Naive thymus-derived CD4-positive, alpha-beta T cell (primary cell): ENCODE data around the gene CAMTA1. TPM values are rescaled to one million over a fixed set of nuclear protein-coding genes. Genes with fewer than 3 reads are reported as not detected.

Experiments
- ATAC-seq: fragments of 150-1000 bp; cut with Tn5 transposase; 2 replicates; pipeline ENCODE4 v1.10.0; 2021; ENCODE audit warnings: mild to moderate bottlenecking, moderate library complexity
- CTCF ChIA-PET: fragments of 350-600 bp; sonication (Branson Sonifier 250); formaldehyde crosslinking; loops from one replicate; lab custom pipeline; 2021; ENCODE audit warnings: antibody characterized with exemption; lab: Charles Lee
- POLR2A ChIA-PET: fragments of 350-600 bp; sonication (Branson Sonifier 250); formaldehyde crosslinking; loops from one replicate; lab custom pipeline; 2021; ENCODE audit warnings: antibody characterized with exemption, inconsistent platforms; lab: Charles Lee
- DNase-seq, 9 donors: peaks; one replicate each; pipeline versions ENCODE4 v3.0.0 to v3.0.0-alpha.2; 2020 to 2022; ENCODE audit warnings: mixed read lengths in 1 of 9
- H3K27ac ChIP-seq: one replicate; pipeline ENCODE4 v1.7.0; 2013; ENCODE audit warnings: mild to moderate bottlenecking, low read depth, low read length, moderate library complexity
- H3K27me3 ChIP-seq, 2 donors: one replicate each; pipeline ENCODE4 v1.7.0; 2013; ENCODE audit warnings: low read length in 2 of 2, mild to moderate bottlenecking in 2 of 2, moderate library complexity in 2 of 2; ENCODE audit not compliant: control insufficient read depth in 2 of 2, insufficient read depth in 2 of 2
- H3K36me3 ChIP-seq, 3 experiments: 1 replicate in 2 of 3; 2 replicates in 1 of 3; pipeline ENCODE4 v1.7.0; 2013; ENCODE audit warnings: low read length in 3 of 3, mild to moderate bottlenecking in 3 of 3, moderate library complexity in 1 of 3; ENCODE audit not compliant: insufficient read depth in 3 of 3, control insufficient read depth in 2 of 3
- H3K4me1 ChIP-seq, 2 donors: one replicate each; pipeline ENCODE4 v1.7.0; 2013; ENCODE audit warnings: low read length in 2 of 2, mild to moderate bottlenecking in 2 of 2, moderate library complexity in 1 of 2; ENCODE audit not compliant: control insufficient read depth in 2 of 2, insufficient read depth in 2 of 2
- H3K4me3 ChIP-seq: 2 replicates; pipeline ENCODE4 v1.7.0; 2013; ENCODE audit warnings: mild to moderate bottlenecking, low read length
- H3K9me3 ChIP-seq, 3 experiments: 1 replicate in 2 of 3; 2 replicates in 1 of 3; pipeline ENCODE4 v1.7.0; 2013; ENCODE audit warnings: low read length in 3 of 3; ENCODE audit not compliant: control insufficient read depth in 2 of 3
- H3K27ac Mint-ChIP-seq, 9 donors: one replicate each; pipeline ENCODE4 v1.8.0; 2020 to 2022; ENCODE audit warnings: mixed read lengths in 9 of 9, mild to moderate bottlenecking in 8 of 9, moderate library complexity in 5 of 9, inconsistent platforms in 2 of 9
- H3K27me3 Mint-ChIP-seq, 5 donors: one replicate each; pipeline ENCODE4 v1.8.0; 2021 to 2022; ENCODE audit warnings: mixed read lengths in 5 of 5, mild to moderate bottlenecking in 1 of 5
- H3K36me3 Mint-ChIP-seq, 5 donors: one replicate each; pipeline ENCODE4 v1.8.0; 2020 to 2022; ENCODE audit warnings: mixed read lengths in 5 of 5, mild to moderate bottlenecking in 3 of 5, inconsistent platforms in 1 of 5
- H3K4me1 Mint-ChIP-seq, 7 donors: one replicate each; pipeline ENCODE4 v1.8.0; 2020 to 2022; ENCODE audit warnings: mixed read lengths in 7 of 7, mild to moderate bottlenecking in 3 of 7, inconsistent platforms in 1 of 7
- H3K4me3 Mint-ChIP-seq, 10 donors: one replicate each; pipeline ENCODE4 v1.8.0; 2020 to 2022; ENCODE audit warnings: mild to moderate bottlenecking in 10 of 10, mixed read lengths in 10 of 10, moderate library complexity in 6 of 10, inconsistent platforms in 2 of 10
- H3K9me3 Mint-ChIP-seq, 11 donors: one replicate each; pipeline ENCODE4 v1.8.0; 2020 to 2022; ENCODE audit warnings: mixed read lengths in 11 of 11, mild to moderate bottlenecking in 4 of 11, inconsistent platforms in 1 of 11, moderate library complexity in 1 of 11
- intact Hi-C, 2 donors: fragments of 100-400 bp; cut with micrococcal nuclease; formaldehyde crosslinking; loops; one replicate each; pipeline ENCODE4 v1.15.1; 2023
- polyA plus RNA-seq, 2 donors: library from polyadenylated mRNA; unstranded; fragments of 300-500 nt; fragmentation: Illumina TruSeq; gene quantifications; one replicate each; pipeline ENCODE4 v1.2.3, GENCODE V29; 2021
- total RNA-seq, 6 experiments: library from RNA in 5 of 6; stranded (reverse) in 5 of 6; gene quantifications; 1 replicate in 5 of 6; 2 replicates in 1 of 6; pipeline ENCODE4 v1.2.3 and lab custom pipeline; 2021 to 2026

The CAMTA1 gene
- total and polyA plus RNA-seq, 7 experiments from 2014 or later = 38.1 to 68.6 (median 42.6) TPM

- ATAC-seq (no peak), DNase-seq (no peak)
- no peaks in the 10 kb centered on the region for H3K9me3 ChIP-seq
- H3K27ac ChIP-seq = no peak overlapping the region
- Mint-ChIP-seq H3K27me3 (peaks cover 10 to 18% (median 13%) of the 10 kb centered on the region in 5 donors), H3K9me3 (no peaks in the 10 kb centered on the region), H3K36me3 (no peaks in the 10 kb centered on the region), H3K27ac (no peak overlapping the region), H3K4me1 (no peaks in the 10 kb centered on the region), H3K4me3 (no peak overlapping the region)
- H3K36me3 ChIP-seq = no peaks in the 10 kb centered on the region
- CTCF ChIA-PET = no interaction called here
- POLR2A ChIA-PET = no interaction called here
- H3K4me1 ChIP-seq = no peaks in the 10 kb centered on the region
- intact Hi-C loops = no loop called here
- no peaks in the 10 kb centered on the region for H3K27me3 ChIP-seq
- H3K4me3 ChIP-seq = no peak overlapping the region
Observed at GRCh38 chr1:6770751-6771440, 14.4 kb upstream of the CAMTA1 start.

GRCh38 chr1:6771441-6771769, 13.8 kb upstream of the CAMTA1 start:
- H3K4me1 ChIP-seq = no peaks in the 10 kb centered on the region
- no peaks in the 10 kb centered on the region for H3K36me3 ChIP-seq
- H3K4me3 ChIP-seq = no peak overlapping the region
- Mint-ChIP-seq H3K27me3 (peaks cover 10 to 19% (median 13%) of the 10 kb centered on the region in 5 donors), H3K27ac (no peak overlapping the region), H3K36me3 (no peaks in the 10 kb centered on the region), H3K9me3 (peaks cover 0 to 3% (median 0%) of the 10 kb centered on the region in 11 donors), H3K4me1 (no peaks in the 10 kb centered on the region), H3K4me3 (no peak overlapping the region)
- ATAC-seq (no peak), DNase-seq (no peak)
- CTCF ChIA-PET = no interaction called here
- no peaks in the 10 kb centered on the region for H3K27me3 ChIP-seq
- intact Hi-C loops = no loop called here
- POLR2A ChIA-PET = interaction anchor here (0.6 kb wide), 1 partner anchor 395 kb away, joined by 3 read pairs; no protein-coding TSS in a partner anchor
- no peaks in the 10 kb centered on the region for H3K9me3 ChIP-seq
- H3K27ac ChIP-seq = no peak overlapping the region

GRCh38 chr1:6774381-6774780, 10.9 kb upstream of the CAMTA1 start:
- H3K27ac ChIP-seq = no peak overlapping the region
- H3K27me3 ChIP-seq = no peaks in the 10 kb centered on the region
- no peak overlapping the region for H3K27ac Mint-ChIP-seq
- peaks cover 0 to 10% (median 0%) of the 10 kb centered on the region in 7 donors for H3K4me1 Mint-ChIP-seq
- H3K4me3 Mint-ChIP-seq = no peak overlapping the region
- no peak for DNase-seq
- no peaks in the 10 kb centered on the region for H3K9me3 ChIP-seq
- H3K9me3 Mint-ChIP-seq = peaks cover 0 to 7% (median 0%) of the 10 kb centered on the region in 11 donors
- intact Hi-C loops = no loop called here
- no peaks in the 10 kb centered on the region for H3K36me3 ChIP-seq
- ChIA-PET POLR2A (no interaction called here), CTCF (no interaction called here)
- no peak for ATAC-seq
- H3K4me1 ChIP-seq = no peaks in the 10 kb centered on the region
- no peak overlapping the region for H3K4me3 ChIP-seq
- peaks cover 5 to 21% (median 10%) of the 10 kb centered on the region in 5 donors for H3K27me3 Mint-ChIP-seq
- H3K36me3 Mint-ChIP-seq = peaks cover 0 to 3% (median 0%) of the 10 kb centered on the region in 5 donors

- ChIA-PET CTCF (no interaction called here), POLR2A (no interaction called here)
- H3K4me1 Mint-ChIP-seq = peaks cover 0 to 10% (median 0%) of the 10 kb centered on the region in 7 donors
- H3K27ac Mint-ChIP-seq = no peak overlapping the region
- DNase-seq (no peak), ATAC-seq (no peak)
- Histone ChIP-seq H3K4me1 (no peaks in the 10 kb centered on the region), H3K9me3 (no peaks in the 10 kb centered on the region), H3K27ac (no peak overlapping the region), H3K36me3 (no peaks in the 10 kb centered on the region), H3K4me3 (no peak overlapping the region), H3K27me3 (no peaks in the 10 kb centered on the region)
- H3K4me3 Mint-ChIP-seq = no peak overlapping the region
- intact Hi-C loops = no loop called here
- H3K27me3 Mint-ChIP-seq = peaks cover 5 to 21% (median 8%) of the 10 kb centered on the region in 5 donors
- peaks cover 0 to 7% (median 0%) of the 10 kb centered on the region in 11 donors for H3K9me3 Mint-ChIP-seq
- H3K36me3 Mint-ChIP-seq = peaks cover 0 to 3% (median 0%) of the 10 kb centered on the region in 5 donors
Observed at GRCh38 chr1:6775261-6776043, 9.8 kb upstream of the CAMTA1 start.

- H3K4me1 ChIP-seq = no peaks in the 10 kb centered on the region
- no peak for ATAC-seq
- peaks cover 0 to 3% (median 0%) of the 10 kb centered on the region in 5 donors for H3K36me3 Mint-ChIP-seq
- H3K9me3 Mint-ChIP-seq = peaks cover 0 to 7% (median 0%) of the 10 kb centered on the region in 11 donors
- no peak overlapping the region for H3K27ac Mint-ChIP-seq
- ChIA-PET CTCF (no interaction called here), POLR2A (no interaction called here)
- H3K4me3 Mint-ChIP-seq = no peak overlapping the region
- no peak overlapping the region for H3K27ac ChIP-seq
- H3K4me3 ChIP-seq = no peak overlapping the region
- DNase-seq = no peak
- peaks cover 0 to 21% (median 8%) of the 10 kb centered on the region in 5 donors for H3K27me3 Mint-ChIP-seq
- intact Hi-C loops = no loop called here
- no peaks in the 10 kb centered on the region for H3K27me3 ChIP-seq
- peaks cover 0 to 10% (median 0%) of the 10 kb centered on the region in 7 donors for H3K4me1 Mint-ChIP-seq
- no peaks in the 10 kb centered on the region for H3K36me3 ChIP-seq
- H3K9me3 ChIP-seq = no peaks in the 10 kb centered on the region
Observed at GRCh38 chr1:6776389-6776788, 8.9 kb upstream of the CAMTA1 start.

- intact Hi-C loops = no loop called here
- H3K4me3 ChIP-seq = no peak overlapping the region
- CTCF ChIA-PET = no interaction called here
- POLR2A ChIA-PET = no interaction called here
- H3K4me1 ChIP-seq = no peaks in the 10 kb centered on the region
- peak overlapping the region in 2 of 9 donors; percentile 51 to 61 for H3K27ac Mint-ChIP-seq
- H3K27ac ChIP-seq = no peak overlapping the region
- peaks cover 0 to 3% (median 0%) of the 10 kb centered on the region in 5 donors for H3K36me3 Mint-ChIP-seq
- H3K27me3 Mint-ChIP-seq = peaks cover 0 to 20% (median 8%) of the 10 kb centered on the region in 5 donors
- no peak overlapping the region for H3K4me3 Mint-ChIP-seq
- peaks cover 0 to 7% (median 0%) of the 10 kb centered on the region in 11 donors for H3K9me3 Mint-ChIP-seq
- no peaks in the 10 kb centered on the region for H3K27me3 ChIP-seq
- H3K9me3 ChIP-seq = no peaks in the 10 kb centered on the region
- ATAC-seq (no peak), DNase-seq (no peak)
- H3K36me3 ChIP-seq = no peaks in the 10 kb centered on the region
- peaks cover 0 to 10% (median 0%) of the 10 kb centered on the region in 7 donors for H3K4me1 Mint-ChIP-seq
Observed at GRCh38 chr1:6776895-6777294, 8.4 kb upstream of the CAMTA1 start.
